PFSK-1 (cell line): ENCODE data around the gene ANKRD13D.

ENCODE experiments used
- FOXP2 ChIP-seq: optimal IDR thresholded peaks from 2 replicates; pipeline ENCODE3; 2011; ENCODE audit warnings: borderline replicate concordance, control low read depth, inconsistent platforms; ENCODE audit not compliant: insufficient read depth; ENCODE audit errors: extremely low read length, extremely low read depth
- POLR2AphosphoS5 ChIP-seq: IDR thresholded peaks from 2 replicates; pipeline ENCODE4 v1.6.1; 2012; ENCODE audit warnings: low read depth, mild to moderate bottlenecking, control low read depth, low read length, moderate library complexity
- REST ChIP-seq, 2 experiments: IDR thresholded peaks; 2 replicates each; pipeline versions ENCODE4 v1.6.1 to v1.8.0; 2011 to 2012; ENCODE audit warnings: low read depth in 2 of 2, low read length in 2 of 2, control low read depth in 1 of 2, inconsistent platforms in 1 of 2, mild to moderate bottlenecking in 1 of 2, moderate library complexity in 1 of 2; ENCODE audit not compliant: insufficient read depth in 1 of 2
- SIN3A ChIP-seq: IDR thresholded peaks from 2 replicates; pipeline ENCODE4 v1.6.1; 2012; ENCODE audit warnings: mild to moderate bottlenecking, low read length, moderate library complexity, borderline replicate concordance; ENCODE audit not compliant: insufficient read depth
- TAF1 ChIP-seq: IDR thresholded peaks from 2 replicates; pipeline ENCODE4 v1.6.1; 2012; ENCODE audit warnings: low read length, control low read depth, borderline replicate concordance; ENCODE audit not compliant: insufficient read depth

ANKRD13D gene

GRCh38 chr11:67313125-67313890 is 24.2 kb downstream of the ANKRD13D start:
- TF ChIP-seq TAF1: no peak
- TF ChIP-seq SIN3A: no peak
- no peak for TF ChIP-seq REST (IDR thresholded peaks at IDR 0.05; ENCODE audit: insufficient read depth in 1 of 2, low read depth in 2 of 2, low read length in 2 of 2)
- TF ChIP-seq FOXP2: no peak

GRCh38 chr11:67314218-67314617 is 25.1 kb downstream of the ANKRD13D start:
- TF ChIP-seq SIN3A: no peak
- no peak for TF ChIP-seq POLR2AphosphoS5
- TF ChIP-seq TAF1: no peak
- TF ChIP-seq REST (IDR thresholded peaks at IDR 0.05; ENCODE audit: insufficient read depth in 1 of 2, low read depth in 2 of 2, low read length in 2 of 2): no peak

GRCh38 chr11:67315325-67315909 is 26.3 kb downstream of the ANKRD13D start:
- TF ChIP-seq SIN3A: no peak
- no peak for TF ChIP-seq REST (IDR thresholded peaks at IDR 0.05; ENCODE audit: insufficient read depth in 1 of 2, low read depth in 2 of 2, low read length in 2 of 2)
- TF ChIP-seq FOXP2: no peak
- TF ChIP-seq TAF1: no peak
- no peak for TF ChIP-seq POLR2AphosphoS5

- no peak for TF ChIP-seq SIN3A
- TF ChIP-seq TAF1: no peak
- TF ChIP-seq REST (IDR thresholded peaks at IDR 0.05; ENCODE audit: insufficient read depth in 1 of 2, low read depth in 2 of 2, low read length in 2 of 2): no peak
- TF ChIP-seq FOXP2: no peak
- TF ChIP-seq POLR2AphosphoS5: no peak
Measured at GRCh38 chr11:67316882-67317204, 27.7 kb downstream of the ANKRD13D start.
